A673 (cell line): ENCODE results near the gene ARHGAP8.

Experiments
- CTCF ChIP-seq: fragments of 300-800, 200-600 bp; sonication (generic); conservative IDR thresholded peaks from 2 replicates; pipeline ENCODE4 v1.5.1; 2017; ENCODE audit warnings: low read depth, mild to moderate bottlenecking, antibody characterized with exemption, low read length, moderate library complexity, mixed read lengths
- EZH2 ChIP-seq: fragments of 200-600 bp; sonication (generic); IDR thresholded peaks from 2 replicates; pipeline ENCODE4 v1.6.1; 2017; ENCODE audit warnings: borderline replicate concordance, low read depth, mild to moderate bottlenecking, mixed read lengths, antibody characterized with exemption, low read length; ENCODE audit not compliant: poor library complexity, severe bottlenecking

GRCh38 chr22:44730022-44730393 is 22.4 kb upstream of the ARHGAP8 start:
- no peak for TF ChIP-seq CTCF
- no peak for TF ChIP-seq EZH2
